C4-2B (cell line): ENCODE results near the gene TTC31.

Experiments
- H3K27ac ChIP-seq: fragments of 450-650 bp; 2 replicates; pipeline ENCODE4 v1.5.1; 2017
- ZFX ChIP-seq: fragments of 450-650 bp; IDR thresholded peaks from 2 replicates; pipeline ENCODE4 v1.6.1; 2017
- TF ChIP-seq, protein P1 (sequence below): fragments of 450-650 bp; conservative IDR thresholded peaks from 2 replicates; pipeline ENCODE4 v1.5.1; 2017; ENCODE audit warnings: mild to moderate bottlenecking

Gene TTC31

DNA sequence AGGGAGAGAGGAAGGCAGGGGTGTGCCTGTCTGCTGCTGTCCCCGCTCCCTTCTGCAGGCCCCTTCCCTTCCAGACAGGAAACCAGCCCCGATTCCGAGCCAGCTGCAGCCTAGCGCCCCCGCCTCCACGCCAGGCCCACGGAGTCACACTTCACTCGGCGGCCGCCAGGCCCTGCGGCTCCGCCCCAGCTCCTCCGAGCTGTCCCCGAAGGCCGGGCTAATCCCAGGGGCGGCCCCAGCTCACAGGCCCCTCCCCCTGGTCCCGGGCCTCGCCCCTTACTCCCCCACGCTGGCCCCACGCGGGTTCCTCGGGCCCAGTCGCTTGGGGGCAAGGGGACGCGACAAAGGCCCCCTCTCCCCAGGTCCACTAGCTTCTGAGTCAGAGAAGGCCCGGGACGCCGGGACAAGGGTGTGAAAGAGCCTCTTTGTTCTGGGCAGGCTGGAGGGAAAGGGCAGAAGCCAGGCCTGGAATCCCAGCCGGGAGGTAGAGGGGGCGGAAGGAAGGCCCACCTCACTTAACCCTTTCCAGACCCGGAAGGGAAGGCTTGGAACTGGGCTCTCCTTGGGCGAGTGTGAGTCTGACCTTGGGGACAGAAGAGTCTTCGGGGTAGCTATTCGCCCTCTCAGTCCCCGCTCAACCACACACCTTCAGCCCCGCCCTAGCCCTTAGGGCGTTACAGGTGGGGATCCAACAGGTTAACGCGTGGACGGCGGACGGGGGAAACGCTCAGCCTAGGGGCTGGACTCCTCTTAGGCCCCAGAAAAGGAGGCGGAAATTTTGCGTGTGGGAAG, 42.3 kb upstream of the TTC31 start:
- peak overlapping the region; percentile 87 for H3K27ac ChIP-seq

DNA sequence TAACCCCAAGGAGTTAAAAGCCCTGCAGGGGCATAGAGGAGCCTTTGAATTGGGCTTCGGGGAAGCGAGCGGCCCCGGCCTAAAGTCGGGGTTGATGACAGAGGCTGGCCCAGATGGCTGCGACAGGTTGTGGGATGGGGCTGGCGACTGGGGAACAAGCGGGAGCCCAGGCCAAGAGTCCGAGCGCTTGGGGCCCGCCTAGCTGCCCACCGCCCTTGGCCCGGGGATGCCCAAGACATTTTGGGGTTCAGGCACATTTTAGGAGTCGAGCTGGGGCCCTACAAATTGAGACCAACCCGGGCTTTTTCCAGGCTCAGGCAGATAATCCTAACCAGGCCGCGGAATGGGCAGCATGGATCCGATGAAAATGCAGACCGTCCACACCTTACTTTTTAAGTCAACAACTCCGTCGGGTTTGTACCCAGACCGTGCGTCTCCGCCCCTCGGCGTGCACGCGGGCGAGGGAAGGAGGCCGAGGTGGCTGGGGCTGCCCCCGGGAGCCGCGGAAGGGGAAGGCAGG, 41.7 kb upstream of the TTC31 start:
- H3K27ac ChIP-seq = peak overlapping the region; percentile 87

More for the DNA sequence above, 42.3 kb upstream of the TTC31 start:
- TF ChIP-seq ZFX = no peak; the same call in 1 of the 2 replicates
- TF ChIP-seq, protein P1, sequence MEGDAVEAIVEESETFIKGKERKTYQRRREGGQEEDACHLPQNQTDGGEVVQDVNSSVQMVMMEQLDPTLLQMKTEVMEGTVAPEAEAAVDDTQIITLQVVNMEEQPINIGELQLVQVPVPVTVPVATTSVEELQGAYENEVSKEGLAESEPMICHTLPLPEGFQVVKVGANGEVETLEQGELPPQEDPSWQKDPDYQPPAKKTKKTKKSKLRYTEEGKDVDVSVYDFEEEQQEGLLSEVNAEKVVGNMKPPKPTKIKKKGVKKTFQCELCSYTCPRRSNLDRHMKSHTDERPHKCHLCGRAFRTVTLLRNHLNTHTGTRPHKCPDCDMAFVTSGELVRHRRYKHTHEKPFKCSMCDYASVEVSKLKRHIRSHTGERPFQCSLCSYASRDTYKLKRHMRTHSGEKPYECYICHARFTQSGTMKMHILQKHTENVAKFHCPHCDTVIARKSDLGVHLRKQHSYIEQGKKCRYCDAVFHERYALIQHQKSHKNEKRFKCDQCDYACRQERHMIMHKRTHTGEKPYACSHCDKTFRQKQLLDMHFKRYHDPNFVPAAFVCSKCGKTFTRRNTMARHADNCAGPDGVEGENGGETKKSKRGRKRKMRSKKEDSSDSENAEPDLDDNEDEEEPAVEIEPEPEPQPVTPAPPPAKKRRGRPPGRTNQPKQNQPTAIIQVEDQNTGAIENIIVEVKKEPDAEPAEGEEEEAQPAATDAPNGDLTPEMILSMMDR = no peak; the same call in 1 of the 2 replicates

DNA sequence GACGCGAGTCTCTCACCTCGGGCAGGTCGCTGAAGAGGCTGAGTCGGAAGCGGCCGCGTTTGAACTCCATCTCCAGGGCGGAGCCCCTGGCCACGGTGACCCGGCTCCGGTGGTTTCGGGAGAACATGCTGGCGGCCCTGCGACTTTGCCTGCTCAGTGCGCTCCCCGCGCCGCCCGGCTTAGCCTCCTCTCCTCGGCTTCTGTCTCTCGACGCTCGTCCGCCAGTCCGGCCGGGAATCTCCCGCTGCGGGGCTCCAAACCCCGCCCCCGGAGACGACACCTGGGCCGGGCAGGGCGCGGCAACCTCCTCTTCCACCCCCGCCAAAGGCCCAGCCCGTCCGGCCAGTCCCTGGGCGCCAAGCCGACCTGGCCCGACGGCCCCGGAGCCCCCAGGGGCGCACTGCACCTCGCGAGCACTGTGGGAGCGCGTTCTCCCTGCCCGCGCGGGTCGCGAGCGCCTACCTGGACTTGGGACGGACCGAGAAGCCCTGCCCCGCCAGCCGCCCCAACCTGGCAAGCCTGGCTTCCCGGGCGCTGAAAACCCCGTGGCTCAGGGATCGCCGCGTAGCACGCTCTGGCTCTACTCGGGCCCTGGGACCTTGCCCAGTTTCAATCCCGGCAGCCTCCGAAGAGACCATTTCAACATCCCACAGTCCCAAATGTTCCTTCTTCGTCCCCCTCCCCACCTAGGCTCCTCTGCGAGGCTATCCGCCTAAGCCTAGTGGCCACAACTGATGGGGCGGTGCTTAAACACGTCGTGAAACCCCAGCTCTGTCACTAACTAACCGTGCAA, 41.0 kb upstream of the TTC31 start, which contains the start of gene RTKN:
Gene RTKN (minus strand): TSS at position 248 of the 793 bp plus-strand sequence. CDS start 121 bp downstream, at position 127.
- peak within 1 kb of the TSS; percentile 87 for H3K27ac ChIP-seq
- TF ChIP-seq, protein P1 = no peak; the same call in 1 of the 2 replicates
- peak; percentile 26; the same call in 1 of the 2 replicates for TF ChIP-seq ZFX

More for the DNA sequence above, 41.7 kb upstream of the TTC31 start:
- TF ChIP-seq ZFX = no peak
- TF ChIP-seq, protein P1 = no peak

DNA sequence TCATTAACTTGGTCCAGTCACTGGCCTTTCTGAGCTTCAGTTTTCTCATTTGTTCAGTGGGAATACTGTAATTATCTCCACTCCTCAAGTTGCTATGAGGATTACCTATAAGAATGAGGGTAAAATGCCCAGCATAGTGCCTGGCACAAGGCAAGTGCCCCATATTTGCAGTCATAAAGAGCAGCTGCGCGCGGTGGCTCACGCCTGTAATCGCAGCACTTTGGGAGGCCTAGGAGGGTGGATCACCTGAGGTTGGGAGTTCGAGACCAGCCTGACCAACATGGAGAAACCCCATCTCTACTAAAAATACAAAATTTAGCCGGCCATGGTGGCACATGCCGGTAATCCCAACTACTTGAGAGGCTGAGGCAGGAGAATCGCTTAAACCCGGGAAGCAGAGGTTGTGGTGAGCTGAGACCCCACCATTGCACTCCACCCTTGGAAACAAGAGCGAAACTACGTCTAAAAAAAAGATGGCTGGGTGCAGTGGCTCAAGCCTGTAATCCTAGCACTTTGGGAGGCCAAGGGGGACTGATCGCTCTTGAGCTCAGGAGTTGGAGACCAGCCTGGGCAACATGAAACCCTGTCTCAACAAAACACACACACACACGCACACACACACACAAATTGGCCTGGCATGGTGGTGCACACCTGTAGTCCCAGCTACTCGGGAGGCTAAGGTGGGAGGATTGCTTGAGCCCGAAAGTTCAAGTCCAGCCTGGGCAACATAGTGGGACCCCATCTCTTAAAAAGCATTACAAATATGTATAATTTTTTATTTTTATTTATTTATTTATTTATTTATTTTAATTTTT, 40.2 kb upstream of the TTC31 start:
- peak overlapping the region; percentile 87 for H3K27ac ChIP-seq

DNA sequence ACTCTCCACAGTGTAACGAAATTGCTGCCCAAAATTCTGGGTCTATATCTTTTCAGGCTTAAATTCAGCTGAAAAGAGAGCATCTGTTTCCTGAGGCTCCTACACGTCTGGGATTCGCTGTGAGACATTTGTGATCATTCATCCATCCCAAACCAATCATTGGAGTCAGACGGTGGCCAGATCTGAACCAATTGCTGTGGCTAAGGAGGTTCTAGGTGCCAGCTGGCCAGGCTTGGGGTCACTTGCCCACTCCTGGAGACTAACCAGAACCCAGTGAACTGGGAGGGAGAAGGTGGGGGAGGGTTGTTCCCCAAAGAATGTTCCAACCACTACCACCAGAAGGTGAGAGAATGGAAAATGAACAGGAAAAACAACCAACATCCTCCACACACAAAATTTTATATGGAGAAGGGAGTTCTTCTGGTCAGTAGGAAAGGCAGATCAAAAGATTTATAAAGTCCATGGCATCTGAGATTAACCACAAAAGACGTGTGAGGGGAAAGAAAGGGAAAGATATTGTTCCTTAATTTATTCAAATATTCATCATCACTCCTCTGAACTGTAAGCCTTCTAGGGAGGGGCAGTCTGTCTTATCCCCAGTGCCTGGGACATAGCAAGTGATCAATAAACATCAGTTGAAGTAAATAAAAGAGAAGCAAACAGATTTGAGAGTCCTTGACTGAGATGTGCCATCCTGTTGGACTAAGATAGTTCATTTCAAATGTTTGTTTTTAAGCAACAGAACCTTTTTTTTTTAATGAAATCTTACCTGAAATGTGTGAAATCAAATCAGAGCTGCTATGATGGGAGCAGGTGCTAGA, 38.2 kb upstream of the TTC31 start:
- H3K27ac ChIP-seq = no peak overlapping the region
- TF ChIP-seq, protein P1 = no peak
- TF ChIP-seq ZFX = no peak

DNA sequence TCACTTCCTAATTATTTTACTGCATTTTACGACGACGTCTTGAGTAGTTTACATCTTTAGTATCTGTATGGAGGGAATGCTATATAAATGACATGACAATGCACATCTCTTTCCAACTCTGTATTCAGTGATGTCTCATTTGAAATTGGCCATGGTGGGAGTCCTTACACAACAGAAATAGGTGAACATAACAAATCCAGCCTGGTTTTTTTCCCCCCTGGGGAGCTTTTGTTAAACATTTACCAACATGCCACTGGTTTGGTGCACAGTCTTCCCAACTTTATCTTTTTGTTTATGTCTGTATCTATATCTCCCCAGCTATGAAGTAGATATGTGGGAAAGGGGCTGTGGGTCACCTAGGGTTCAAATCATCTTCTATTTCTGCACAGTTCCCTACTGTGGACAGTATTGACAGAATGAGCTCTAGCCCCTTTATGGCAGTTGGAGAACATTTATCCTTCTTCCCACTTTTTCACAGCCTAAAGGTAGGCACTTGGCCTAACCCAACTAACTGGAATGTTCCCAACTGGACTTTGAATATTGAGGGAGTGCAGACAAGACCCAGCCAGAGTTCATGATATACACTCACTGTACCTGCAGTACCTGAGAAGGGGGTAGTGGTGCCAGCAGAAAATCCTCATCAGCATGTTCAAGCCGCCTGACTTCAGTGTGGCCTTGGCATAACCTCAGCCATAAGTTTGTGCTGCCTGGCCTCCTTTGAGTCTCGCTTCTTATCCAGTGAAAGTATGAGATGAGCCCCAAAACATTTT, 35.5 kb upstream of the TTC31 start:
- no peak overlapping the region for H3K27ac ChIP-seq
- TF ChIP-seq, protein P1 = no peak
- no peak for TF ChIP-seq ZFX
